Gastrocnemius medialis (tissue), 4 donors: ENCODE measurements around the gene LFNG.

Experiments
- CTCF ChIP-seq, 5 experiments: fragments of 450-650 bp in 3 of 5; fragments of 200-600 bp in 2 of 5; sonication (generic) in 2 of 5; IDR thresholded peaks in 4 of 5; conservative IDR thresholded peaks in 1 of 5; 1 replicate in 4 of 5; 2 replicates in 1 of 5; pipeline ENCODE4 v1.5.1; 2016 to 2019; ENCODE audit warnings: antibody characterized with exemption in 5 of 5, mild to moderate bottlenecking in 3 of 5, moderate library complexity in 3 of 5
- POLR2A ChIP-seq, 2 donors: fragments of 450-650 bp; IDR thresholded peaks; one replicate each; pipeline ENCODE4 v1.6.1; 2017; ENCODE audit warnings: antibody characterized with exemption in 2 of 2, mild to moderate bottlenecking in 2 of 2, moderate library complexity in 2 of 2

DNA sequence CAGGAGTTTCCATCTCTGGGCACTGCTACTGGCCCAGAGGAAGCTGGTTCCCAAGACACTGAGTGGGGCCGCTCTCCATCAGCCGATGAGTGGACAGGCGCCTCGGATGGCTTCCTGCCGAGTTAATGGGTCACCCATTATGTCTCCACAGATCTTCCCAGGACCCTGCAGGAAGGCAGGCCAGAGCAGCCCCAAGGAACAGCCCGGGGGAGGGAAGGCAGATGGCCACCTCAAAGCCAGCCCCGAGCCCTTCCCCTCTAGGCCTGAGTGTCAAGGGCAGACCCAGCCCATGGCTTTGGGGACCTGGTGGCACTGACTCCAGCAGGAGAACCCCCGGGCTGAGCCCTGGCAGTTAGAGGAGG lies 3.4 kb upstream of the LFNG start:
- TF ChIP-seq CTCF (IDR thresholded peaks at IDR 0.05 in 4 of 5, conservative IDR thresholded peaks at IDR 0.05 in 1 of 5) (no peak), POLR2A (IDR thresholded peaks at IDR 0.05) (no peak)
